Measurements from ENCODE around the gene CNKSR2. TPM values are rescaled to one million over a fixed set of nuclear protein-coding genes. Genes with fewer than 3 reads are reported as not detected.
A peak's percentile ranks its signal among the peaks of the same experiment; 100 is the strongest.

The CNKSR2 gene
- total RNA-seq, 1 experiment from 2014 or later: not detected

- DNase-seq (ENCODE audit: low read depth): peak; percentile 5
Measured at GRCh38 chrX:21666679-21667078, 292.5 kb downstream of the CNKSR2 start.

GRCh38 chrX:21674430-21675186 is 300.4 kb downstream of the CNKSR2 start:
- no peak for DNase-seq (ENCODE audit: low read depth)

GRCh38 chrX:21675931-21676330 is 301.7 kb downstream of the CNKSR2 start:
- no peak for DNase-seq (ENCODE audit: low read depth)

GRCh38 chrX:21678048-21678612 is 303.9 kb downstream of the CNKSR2 start:
- DNase-seq (ENCODE audit: low read depth): no peak

GRCh38 chrX:21683941-21684340 is 309.7 kb downstream of the CNKSR2 start:
- DNase-seq (ENCODE audit: low read depth): no peak

GRCh38 chrX:21691512-21692018 is 317.3 kb downstream of the CNKSR2 start:
- DNase-seq (ENCODE audit: low read depth): peak; percentile 13

GRCh38 chrX:21698272-21698671 is 324.1 kb downstream of the CNKSR2 start:
- no peak for DNase-seq (ENCODE audit: low read depth)

- no peak for DNase-seq (ENCODE audit: low read depth)
Measured at GRCh38 chrX:21699136-21699535, 324.9 kb downstream of the CNKSR2 start.

- DNase-seq (ENCODE audit: low read depth): no peak
Measured at GRCh38 chrX:21700275-21700674, 326.1 kb downstream of the CNKSR2 start.

GRCh38 chrX:21700967-21701366 is 326.7 kb downstream of the CNKSR2 start:
- no peak for DNase-seq (ENCODE audit: low read depth)

- no peak for DNase-seq (ENCODE audit: low read depth)
Measured at GRCh38 chrX:21702725-21703124, 328.5 kb downstream of the CNKSR2 start.

All from M059J (cell line).